GM04503 (cell line): Measurements from ENCODE around the gene HEXD.
"Not testable (repeated sequence)": the region's sequence is repeated elsewhere in the genome, so short reads cannot be mapped to it uniquely, and the experiment has no call there.

ENCODE experiments used
- DNase-seq: peaks from one replicate; pipeline ENCODE4 v3.0.0-alpha.2; 2012; ENCODE audit warnings: low read depth

Gene HEXD

DNA sequence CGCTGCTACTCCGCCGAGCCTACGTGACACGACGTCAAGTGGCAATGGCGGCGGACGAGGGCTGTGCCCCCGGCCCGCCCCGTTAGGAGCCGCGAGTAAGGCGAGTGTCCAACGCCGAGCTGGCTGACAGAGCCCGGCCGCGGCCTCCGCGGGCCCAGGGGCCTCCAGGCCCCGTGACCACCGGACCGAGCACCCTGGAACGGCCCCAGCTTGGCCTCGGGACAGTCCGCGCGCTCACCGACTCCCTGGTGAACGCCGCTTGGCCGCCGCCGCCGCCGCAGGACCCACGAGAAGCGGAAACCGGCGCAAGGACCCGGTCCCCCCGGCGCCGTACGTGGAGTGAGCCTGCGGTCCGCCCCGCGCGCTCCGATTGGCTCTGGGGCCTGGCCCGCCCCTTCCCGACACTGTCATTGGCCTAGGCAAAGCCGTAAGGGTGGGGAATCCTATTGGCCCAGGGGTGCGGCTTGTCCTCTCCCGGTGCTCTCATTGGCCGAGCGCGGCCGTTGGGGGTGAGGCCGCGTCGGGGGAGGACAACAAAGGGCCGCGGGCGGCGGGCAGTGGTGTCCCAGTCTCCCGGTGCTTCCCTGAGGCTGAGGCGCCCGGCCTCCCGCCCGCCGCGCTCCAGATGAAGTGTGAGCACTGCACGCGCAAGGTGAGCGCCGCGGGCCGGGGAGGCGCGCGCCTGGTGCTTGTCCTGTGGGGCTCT is 40.2 kb downstream of the HEXD start, which contains the start of gene NARF:
TSS of gene NARF (plus strand) at position 563 of the 706 bp plus-strand sequence. CDS start at position 626, 63 bp downstream.
- peak; percentile 90 for DNase-seq

GRCh38 chr17:82458885-82459424 is 40.8 kb downstream of the HEXD start:
- DNase-seq = no peak

DNA sequence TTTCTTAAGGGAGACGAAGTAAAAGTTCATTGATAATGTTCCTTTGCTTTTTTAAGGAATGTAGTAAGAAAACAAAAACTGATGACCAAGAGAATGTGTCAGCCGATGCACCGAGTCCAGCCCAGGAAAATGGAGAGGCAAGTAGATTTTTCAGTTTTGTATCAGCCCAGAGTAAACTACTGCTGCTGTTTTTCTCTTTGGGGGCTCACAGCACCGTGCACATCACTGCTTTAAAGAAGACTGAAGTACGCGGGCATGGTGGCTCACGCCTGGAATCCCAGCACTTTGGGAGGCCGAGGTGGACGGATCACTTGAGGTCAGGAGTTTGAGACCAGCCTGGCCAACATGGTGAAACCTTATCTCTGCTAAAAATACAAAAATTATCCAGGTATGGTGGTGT is 41.8 kb downstream of the HEXD start:
- not testable (repeated sequence) for DNase-seq

- no peak for DNase-seq
These were observed 43.8 kb downstream of the HEXD start for GRCh38 chr17:82461827-82462524.

DNA sequence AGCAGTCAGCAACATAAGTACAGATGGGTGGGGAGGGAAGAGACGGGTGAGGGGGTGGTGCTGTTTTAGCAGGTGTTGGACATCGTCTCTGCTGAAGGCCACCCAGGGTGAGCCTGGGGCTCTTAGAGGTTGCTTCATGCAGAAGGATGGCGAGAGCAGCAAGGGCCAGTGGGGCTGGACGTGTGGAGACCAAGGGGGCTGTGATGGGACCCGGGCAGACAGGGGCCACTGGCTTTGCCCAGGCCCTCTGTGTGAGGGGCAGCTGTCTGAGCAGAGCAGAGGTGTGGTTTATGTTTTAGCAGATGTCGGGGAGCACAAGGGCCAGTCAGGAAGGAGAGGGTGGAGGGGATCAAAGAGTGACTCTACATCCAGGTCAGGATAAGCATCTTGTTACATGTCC is 45.2 kb downstream of the HEXD start:
- DNase-seq = no peak

DNA sequence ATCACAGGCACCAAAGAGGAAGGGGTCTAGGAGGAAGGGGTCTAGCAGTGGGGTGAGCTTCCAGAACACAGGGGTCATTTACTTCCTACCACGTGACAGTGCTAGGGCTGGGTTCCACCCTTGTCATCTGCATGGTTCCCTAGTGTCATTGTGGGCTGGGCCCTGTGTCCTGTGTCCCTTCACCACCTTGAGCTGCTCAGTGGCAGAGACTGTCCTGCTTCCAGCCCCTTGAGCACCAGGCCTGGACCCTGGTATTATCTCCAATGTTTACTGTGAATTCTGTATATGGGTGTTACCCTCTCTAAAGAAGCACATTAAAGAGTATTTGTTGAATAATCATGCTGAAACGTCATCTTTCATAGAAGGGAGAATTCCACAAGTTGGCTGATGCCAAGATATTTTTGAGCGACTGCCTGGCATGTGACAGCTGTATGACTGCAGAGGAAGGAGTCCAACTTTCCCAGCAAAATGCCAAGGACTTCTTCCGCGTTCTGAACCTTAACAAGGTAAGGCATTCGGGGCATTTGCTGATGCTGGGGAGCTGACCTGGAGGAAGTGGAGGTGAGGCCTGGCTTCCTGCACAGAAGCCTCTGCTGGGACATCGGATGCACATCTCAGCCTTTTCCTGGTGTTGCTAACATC is 45.9 kb downstream of the HEXD start:
- no peak for DNase-seq

- DNase-seq = no peak
These were observed 46.4 kb downstream of the HEXD start for GRCh38 chr17:82464567-82464929.

- DNase-seq = no peak
These were observed 47.0 kb downstream of the HEXD start for GRCh38 chr17:82465023-82465603.

DNA sequence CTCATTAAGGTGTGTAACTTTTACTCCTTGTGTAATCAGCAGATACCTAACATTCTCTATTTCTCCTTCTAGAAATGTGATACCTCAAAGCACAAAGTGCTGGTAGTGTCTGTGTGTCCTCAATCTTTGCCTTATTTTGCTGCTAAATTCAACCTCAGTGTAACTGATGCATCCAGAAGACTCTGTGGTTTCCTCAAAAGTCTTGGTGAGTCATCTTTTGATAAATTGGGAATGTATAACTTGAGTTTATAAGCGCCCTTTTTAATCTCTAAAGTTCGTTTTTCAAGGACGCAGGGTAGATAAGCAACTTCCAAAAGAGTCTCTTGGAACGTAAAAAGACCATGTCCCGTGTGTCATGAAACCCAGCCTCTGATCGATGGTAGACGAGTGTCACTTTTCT is 50.5 kb downstream of the HEXD start:
- DNase-seq = no peak

GRCh38 chr17:82470065-82470464 is 51.9 kb downstream of the HEXD start:
- no peak for DNase-seq

GRCh38 chr17:82474223-82475010 is 56.3 kb downstream of the HEXD start:
- DNase-seq = no peak

DNA sequence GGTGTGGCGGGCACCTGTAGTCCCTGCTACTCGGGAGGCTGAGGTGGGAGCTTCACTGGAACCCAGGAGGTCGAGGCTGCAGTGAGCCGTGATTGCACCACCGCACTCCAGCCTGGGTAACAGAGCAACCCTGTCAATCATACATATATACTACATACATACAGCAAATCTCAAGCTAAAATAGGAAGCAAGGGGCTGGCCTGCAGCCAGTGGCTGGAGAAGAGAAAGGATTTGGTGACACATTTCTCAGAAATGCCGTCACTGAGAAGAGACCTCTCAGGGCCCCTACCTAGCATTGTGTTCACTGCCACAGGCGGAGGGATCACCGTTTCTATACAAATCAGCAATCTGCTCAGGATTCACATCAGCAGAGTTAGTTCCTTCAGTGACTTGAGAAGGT is 57.3 kb downstream of the HEXD start:
- no peak for DNase-seq

- no peak for DNase-seq
These were observed 59.8 kb downstream of the HEXD start for GRCh38 chr17:82477934-82478333.

- DNase-seq = no peak
These were observed 61.5 kb downstream of the HEXD start for GRCh38 chr17:82479602-82480001.

- DNase-seq = no peak
These were observed 62.2 kb downstream of the HEXD start for GRCh38 chr17:82480318-82480717.

DNA sequence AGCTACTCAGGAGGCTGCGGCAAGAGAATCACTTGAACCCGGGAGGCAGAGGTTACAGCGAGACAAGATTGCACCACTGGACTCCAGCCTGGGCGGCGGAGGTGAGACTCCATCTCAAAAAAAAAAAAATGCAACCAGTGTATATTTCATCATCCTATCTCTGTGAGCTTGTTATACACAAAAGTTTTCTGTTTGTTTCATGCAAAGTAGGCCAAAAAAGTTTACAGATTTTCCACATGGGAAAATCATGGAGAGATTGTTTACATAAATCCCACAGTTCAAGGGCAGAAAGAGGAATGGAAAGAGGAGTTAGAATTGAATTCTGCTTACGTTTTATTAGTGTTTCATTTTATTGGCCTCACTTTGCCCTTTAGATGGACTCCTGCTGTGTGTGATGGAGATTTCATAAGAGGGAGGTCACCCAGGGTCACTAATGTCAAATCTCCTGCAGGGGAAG is 65.1 kb downstream of the HEXD start:
- no peak for DNase-seq

DNA sequence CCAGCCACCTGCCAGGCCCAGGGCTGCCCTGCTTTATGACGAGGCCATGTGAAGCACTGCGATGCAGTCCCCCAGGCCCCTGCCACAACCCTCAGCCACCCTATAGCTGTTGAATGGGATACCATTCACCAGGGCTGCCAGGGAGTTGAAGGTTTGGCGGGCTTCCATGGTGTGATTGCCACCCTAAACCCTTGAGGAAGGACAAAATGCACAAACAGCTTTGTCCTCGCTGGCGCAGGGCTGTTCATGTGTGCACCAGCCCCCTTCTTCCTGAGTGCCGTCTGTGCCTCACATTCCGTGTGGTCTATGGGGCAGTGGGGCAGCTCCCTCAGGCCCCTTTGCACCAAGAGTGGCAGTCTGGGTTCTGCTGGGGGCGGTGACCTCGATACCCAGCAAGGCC is 65.7 kb downstream of the HEXD start:
- no peak for DNase-seq

- no peak for DNase-seq
These were observed 68.3 kb downstream of the HEXD start for GRCh38 chr17:82486231-82487094.

DNA sequence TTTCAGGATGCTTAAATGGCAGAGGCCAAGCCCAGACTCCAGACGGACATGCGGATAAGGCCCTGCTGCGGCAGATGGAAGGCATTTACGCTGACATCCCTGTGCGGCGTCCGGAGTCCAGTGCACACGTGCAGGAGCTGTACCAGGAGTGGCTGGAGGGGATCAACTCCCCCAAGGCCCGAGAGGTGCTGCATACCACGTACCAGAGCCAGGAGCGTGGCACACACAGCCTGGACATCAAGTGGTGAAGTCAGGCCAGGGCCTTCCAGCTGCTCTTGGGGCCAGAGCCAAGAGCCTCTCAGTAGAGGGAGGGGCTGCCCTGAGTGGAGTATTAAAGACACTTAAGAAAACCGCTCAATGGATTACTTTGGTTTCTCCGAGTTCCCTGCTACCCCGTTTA is 69.8 kb downstream of the HEXD start:
- no peak for DNase-seq

DNA sequence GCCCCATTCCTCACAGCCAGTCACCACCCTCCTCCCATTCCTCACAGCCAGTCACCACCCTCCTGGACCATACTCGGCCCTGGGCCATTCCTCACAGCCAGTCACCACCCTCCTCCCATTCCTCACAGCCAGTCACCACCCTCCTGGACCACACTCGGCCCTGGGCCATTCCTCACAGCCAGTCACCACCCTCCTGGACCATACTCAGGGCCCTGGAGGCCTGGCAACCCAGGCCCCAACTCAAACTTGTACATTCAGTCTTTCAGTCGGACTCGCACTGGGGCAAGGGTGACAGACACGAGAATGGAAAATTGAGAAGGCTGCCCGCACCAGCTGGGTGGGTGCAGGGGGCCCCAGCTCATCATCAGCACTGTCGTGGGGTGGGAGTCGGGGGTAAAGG is 71.0 kb downstream of the HEXD start:
- DNase-seq = peak; percentile 54
